IMR-90 (cell line): ENCODE data around the gene SYT6. TPM values are rescaled to one million over a fixed set of nuclear protein-coding genes. Genes with fewer than 3 reads are reported as not detected.

ENCODE experiments used
- ATAC-seq: fragments of 200-7000 bp; cut with Tn5 transposase; 2 replicates; pipeline ENCODE4 v1.9.1; 2020; ENCODE audit warnings: low read depth, mild to moderate bottlenecking, moderate library complexity
- BruUV-seq: library from RNA; stranded (reverse); fragments of 400-500 nt; replicated peaks from 2 replicates; lab custom pipeline; 2021; lab: Mats Ljungman, UMichigan
- CTCF ChIA-PET: fragments of 300-600 bp; formaldehyde crosslinking; extraction: SDS; loops from one replicate; lab custom pipeline; 2021; ENCODE audit warnings: antibody characterized with exemption; lab: Yijun Ruan, JAX
- POLR2A ChIA-PET: fragments of 300-600 bp; sonication (Branson Sonifier 250); formaldehyde crosslinking; loops from one replicate; lab custom pipeline; 2022; ENCODE audit warnings: antibody characterized with exemption; ENCODE audit not compliant: unreplicated experiment; lab: Charles Lee
- DNase-seq: peaks from one replicate; pipeline ENCODE4 v3.0.0; 2013
- H2AFZ ChIP-seq: replicated peaks from 2 replicates; pipeline ENCODE3; 2013; ENCODE audit warnings: low read length, mild to moderate bottlenecking; ENCODE audit not compliant: poor library complexity
- H2AK5ac ChIP-seq: 2 replicates; pipeline ENCODE4 v1.6.1; 2013; ENCODE audit warnings: low read depth, low read length, inconsistent platforms
- H2AK9ac ChIP-seq: replicated peaks from 2 replicates; pipeline ENCODE3; 2013; ENCODE audit warnings: mild to moderate bottlenecking, low read depth, low read length, moderate library complexity; ENCODE audit not compliant: poor library complexity
- H2BK120ac ChIP-seq: 2 replicates; pipeline ENCODE4 v1.6.1; 2013; ENCODE audit warnings: low read depth, low read length, inconsistent platforms
- H2BK15ac ChIP-seq: 3 replicates; pipeline ENCODE4 v1.6.1; 2013; ENCODE audit warnings: low read depth, low read length, inconsistent platforms
- H2BK20ac ChIP-seq: 2 replicates; pipeline ENCODE4 v1.6.1; 2013; ENCODE audit warnings: low read depth, mild to moderate bottlenecking, inconsistent platforms, low read length, moderate library complexity
- H2BK5ac ChIP-seq: 2 replicates; pipeline ENCODE4 v1.6.1; 2013; ENCODE audit warnings: mild to moderate bottlenecking, low read depth, low read length, inconsistent platforms; ENCODE audit not compliant: poor library complexity, severe bottlenecking
- H3K14ac ChIP-seq: replicated peaks from 2 replicates; pipeline ENCODE4 v1.6.1; 2013; ENCODE audit warnings: low read depth, low read length, inconsistent platforms
- H3K18ac ChIP-seq: 2 replicates; pipeline ENCODE4 v1.6.1; 2013; ENCODE audit warnings: low read depth, low read length, control low read depth
- H3K23ac ChIP-seq: 2 replicates; pipeline ENCODE4 v1.6.1; 2013; ENCODE audit warnings: low read depth, low read length, inconsistent platforms
- H3K27ac ChIP-seq: 2 replicates; pipeline ENCODE4 v1.5.1; 2013; ENCODE audit warnings: mild to moderate bottlenecking, control low read depth, low read length; ENCODE audit not compliant: insufficient read depth
- H3K27me3 ChIP-seq: 2 replicates; pipeline ENCODE4 v1.6.1; 2013; ENCODE audit warnings: low read length; ENCODE audit not compliant: control insufficient read depth, insufficient read depth
- H3K36me3 ChIP-seq: 2 replicates; pipeline ENCODE4 v1.6.1; 2013; ENCODE audit warnings: low read length, mixed read lengths; ENCODE audit not compliant: control insufficient read depth, insufficient read depth
- H3K4ac ChIP-seq: 2 replicates; pipeline ENCODE4 v1.6.1; 2013; ENCODE audit warnings: low read depth, low read length, inconsistent platforms
- H3K4me1 ChIP-seq: 2 replicates; pipeline ENCODE4 v1.6.1; 2013; ENCODE audit warnings: low read length, mixed read lengths; ENCODE audit not compliant: control insufficient read depth, insufficient read depth
- H3K4me2 ChIP-seq: 2 replicates; pipeline ENCODE4 v1.6.1; 2013; ENCODE audit warnings: low read depth, mild to moderate bottlenecking, control low read depth, low read length, moderate library complexity
- H3K4me3 ChIP-seq: 2 replicates; pipeline ENCODE4 v1.5.1; 2013; ENCODE audit warnings: low read depth, mild to moderate bottlenecking, control low read depth, low read length, moderate library complexity; ENCODE audit not compliant: insufficient read depth
- H3K56ac ChIP-seq: 2 replicates; pipeline ENCODE4 v1.6.1; 2013; ENCODE audit warnings: low read length, inconsistent platforms; ENCODE audit not compliant: insufficient read depth; ENCODE audit errors: extremely low read depth
- H3K79me1 ChIP-seq, 2 experiments: 2 replicates each; pipeline ENCODE4 v1.6.1; 2013; ENCODE audit warnings: low read length in 2 of 2, inconsistent platforms in 1 of 2, low read depth in 1 of 2
- H3K9ac ChIP-seq: 2 replicates; pipeline ENCODE4 v1.6.1; 2013; ENCODE audit warnings: low read depth, low read length, control low read depth
- H3K9me1 ChIP-seq: 2 replicates; pipeline ENCODE4 v1.6.1; 2013; ENCODE audit warnings: low read length, inconsistent platforms; ENCODE audit not compliant: insufficient read depth
- H3K9me3 ChIP-seq: 2 replicates; pipeline ENCODE4 v1.6.1; 2013; ENCODE audit warnings: low read length; ENCODE audit not compliant: control insufficient read depth, insufficient read depth
- H4K20me1 ChIP-seq: 2 replicates; pipeline ENCODE4 v1.6.1; 2013; ENCODE audit warnings: low read length, inconsistent platforms; ENCODE audit not compliant: insufficient read depth
- H4K5ac ChIP-seq: 2 replicates; pipeline ENCODE4 v1.6.1; 2013; ENCODE audit warnings: mild to moderate bottlenecking, low read depth, low read length, control low read depth
- H4K8ac ChIP-seq, 2 experiments: 2 replicates each; pipeline ENCODE4 v1.6.1; 2013; ENCODE audit warnings: low read depth in 2 of 2, low read length in 2 of 2, control low read depth in 1 of 2, inconsistent platforms in 1 of 2
- H4K91ac ChIP-seq: 2 replicates; pipeline ENCODE4 v1.6.1; 2013; ENCODE audit warnings: low read depth, low read length, inconsistent platforms; ENCODE audit not compliant: insufficient read depth
- BHLHE40 ChIP-seq: fragments of 150-350 bp; IDR thresholded peaks from 2 replicates; pipeline ENCODE4 v1.6.1; 2016; ENCODE audit warnings: mild to moderate bottlenecking, low read depth, low read length
- CEBPB ChIP-seq: IDR thresholded peaks from 2 replicates; pipeline ENCODE4 v1.6.1; 2012; ENCODE audit warnings: low read depth, low read length, improper control_type of control experiment
- CHD1 ChIP-seq: IDR thresholded peaks from 2 replicates; pipeline ENCODE4 v1.6.1; 2012; ENCODE audit warnings: low read depth, low read length, improper control_type of control experiment
- FOS ChIP-seq: fragments of 150-350 bp; IDR thresholded peaks from 2 replicates; pipeline ENCODE4 v1.6.1; 2016; ENCODE audit warnings: low read depth, low read length
- MAZ ChIP-seq: IDR thresholded peaks from 2 replicates; pipeline ENCODE4 v1.6.1; 2012; ENCODE audit warnings: low read depth, mild to moderate bottlenecking, low read length, improper control_type of control experiment, moderate library complexity, borderline replicate concordance
- MXI1 ChIP-seq: IDR thresholded peaks from 2 replicates; pipeline ENCODE4 v1.6.1; 2012; ENCODE audit warnings: low read depth, mild to moderate bottlenecking, low read length, moderate library complexity, borderline replicate concordance
- NFE2L2 ChIP-seq: fragments of 150-350 bp; IDR thresholded peaks from 2 replicates; pipeline ENCODE4 v1.6.1; 2016; ENCODE audit warnings: low read depth, mild to moderate bottlenecking, low read length
- RAD21 ChIP-seq: IDR thresholded peaks from 2 replicates; pipeline ENCODE4 v1.6.1; 2012; ENCODE audit warnings: low read length, improper control_type of control experiment
- RCOR1 ChIP-seq: IDR thresholded peaks from 2 replicates; pipeline ENCODE4 v1.6.1; 2012; ENCODE audit warnings: mild to moderate bottlenecking, low read length, improper control_type of control experiment; ENCODE audit not compliant: insufficient replicate concordance
- RFX5 ChIP-seq: IDR thresholded peaks from 2 replicates; pipeline ENCODE4 v1.8.0; 2012; ENCODE audit warnings: low read depth, mild to moderate bottlenecking, low read length, moderate library complexity
- SMC3 ChIP-seq: fragments of 150-350 bp; IDR thresholded peaks from 2 replicates; pipeline ENCODE4 v1.6.1; 2016; ENCODE audit warnings: low read depth, mild to moderate bottlenecking, antibody characterized with exemption, low read length, moderate library complexity
- WGBS, 2 experiments: methylation state at CpG; one replicate each; pipeline versions ENCODE4 v1.1.5 to v1.1.7; 2013; ENCODE audit warnings: missing lambda C conversion rate in 2 of 2; ENCODE audit not compliant: insufficient read length in 1 of 2; ENCODE audit errors: extremely low coverage in 2 of 2; 5-methylcytosine and 5-hydroxymethylcytosine counted together
- dilution Hi-C: fragments of 300-500 bp; cut with HindIII; formaldehyde crosslinking; loops from one replicate; pipeline ENCODE4 v1.14.3; 2018; ENCODE audit warnings: low sequenced_read_pairs; ENCODE audit not compliant: unreplicated experiment
- in situ Hi-C: fragments of 300-500 bp; cut with MboI; formaldehyde crosslinking; loops from 3 replicates; pipeline ENCODE4 v1.14.3; 2019; ENCODE audit warnings: low sequenced_read_pairs, inconsistent platforms, mixed read lengths
- intact Hi-C: fragments of 100-400 bp; cut with micrococcal nuclease; formaldehyde crosslinking; loops from 2 replicates; pipeline ENCODE4 v1.10.0; 2022
- polyA plus RNA-seq, 3 experiments: library from polyadenylated mRNA; depleted of rRNA; stranded (reverse); fragments of >200 nt; gene quantifications; 2 replicates each; pipeline ENCODE4 v1.2.3, GENCODE V29; 2012; ENCODE audit warnings: low replicate concordance in 1 of 3
- total RNA-seq: library from RNA; depleted of rRNA; stranded (reverse); fragments of >200 nt; gene quantifications from 2 replicates; pipeline ENCODE4 v1.2.3, GENCODE V29; 2012
- TF ChIP-seq, protein P1 (sequence below): conservative IDR thresholded peaks from 2 replicates; pipeline ENCODE4 v1.5.1; 2012; ENCODE audit warnings: mild to moderate bottlenecking, low read depth, low read length, improper control_type of control experiment
- TF ChIP-seq, protein P2 (sequence below): fragments of 150-350 bp; IDR thresholded peaks from 2 replicates; pipeline ENCODE4 v1.6.1; 2016; ENCODE audit warnings: low read depth, mild to moderate bottlenecking, low read length, moderate library complexity, borderline replicate concordance
- TF ChIP-seq, protein P3 (sequence below): fragments of 150-350 bp; IDR thresholded peaks from 2 replicates; pipeline ENCODE4 v1.6.1; 2017; ENCODE audit warnings: mild to moderate bottlenecking, antibody characterized with exemption, low read length, low read depth

Gene SYT6
- total and polyA plus RNA-seq, 2 of the 4 experiments (the other 2 are of a cell fraction) = not detected

DNA sequence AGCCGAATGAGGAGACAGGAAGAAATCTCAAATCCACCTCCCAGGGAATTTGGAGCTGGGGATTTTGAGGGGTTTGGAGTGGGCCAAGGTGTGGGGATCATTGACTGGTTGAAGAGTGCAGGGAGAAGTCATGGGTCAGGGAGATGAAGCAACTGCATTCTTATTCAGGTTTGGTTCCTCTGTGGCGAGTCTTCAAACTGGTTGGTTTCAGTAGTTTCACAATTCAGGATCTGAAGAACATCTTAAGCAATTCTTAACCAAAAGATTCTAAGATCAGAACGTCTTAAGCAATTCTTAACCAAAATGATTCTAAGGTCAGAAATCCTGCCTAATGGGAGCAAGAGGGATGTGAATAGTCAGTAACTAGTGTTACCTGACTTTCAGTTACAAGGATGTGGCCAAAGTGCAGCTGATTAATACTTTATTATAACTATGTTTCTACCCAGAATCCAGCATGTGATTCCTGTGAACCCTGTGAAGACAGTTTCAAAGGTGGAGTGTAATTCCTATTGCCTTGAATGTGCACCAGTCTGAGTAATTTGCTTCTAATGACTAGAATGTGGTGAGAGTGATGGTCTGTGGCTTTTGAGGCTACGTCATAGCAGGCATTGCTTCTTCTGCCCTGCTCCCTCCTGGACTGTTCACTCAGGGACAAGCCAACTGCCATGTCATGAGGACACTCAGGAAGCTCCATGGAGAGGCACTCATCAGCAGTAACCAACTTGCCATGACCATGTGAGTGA, 113.2 kb downstream of the SYT6 start:
- Histone ChIP-seq H3K9me3 (no peaks in the 10 kb centered on the region), H4K20me1 (no peaks in the 10 kb centered on the region), H2BK20ac (no peak overlapping the region), H3K27ac (no peak overlapping the region), H3K56ac (no peak overlapping the region), H2AK9ac (no peak overlapping the region), H3K14ac (no peak overlapping the region), H3K23ac (no peak overlapping the region), H2BK120ac (no peak overlapping the region), H2AFZ (no peak overlapping the region), H2AK5ac (no peak overlapping the region), H3K18ac (no peak overlapping the region), H3K79me1 (no peaks in the 10 kb centered on the region), H2BK5ac (no peak overlapping the region), H3K9ac (no peak overlapping the region), H4K8ac (no peak overlapping the region), H3K4me2 (no peak overlapping the region), H2BK15ac (no peak overlapping the region), H3K36me3 (no peaks in the 10 kb centered on the region), H3K9me1 (no peaks in the 10 kb centered on the region), H3K4me1 (no peaks in the 10 kb centered on the region), H3K27me3 (peaks cover 27% of the 10 kb centered on the region), H3K4me3 (no peak overlapping the region), H4K5ac (no peak overlapping the region), H3K4ac (no peak overlapping the region), H4K91ac (no peak overlapping the region)
- 0% methylated on average over 1 of the region's 4 CpGs; no CpG with 5 or more reads in 1 of the 2 experiments for WGBS, 2 experiments
- BruUV-seq = no TSS peak
- CTCF ChIA-PET = interaction anchor here (0.6 to 1.0 kb wide), 2 partner anchors 242 to 905 kb away, joined by 3 read pairs; no protein-coding TSS in a partner anchor
- dilution Hi-C loops (no loop called here), in situ Hi-C loops (no loop called here), intact Hi-C loops (no loop called here)
- DNase-seq (no peak), ATAC-seq (no peak)
- POLR2A ChIA-PET = no interaction called here
- no peak for TF ChIP-seq NFE2L2
- TF ChIP-seq CEBPB = no peak
- no peak for TF ChIP-seq BHLHE40
- TF ChIP-seq, protein P1, sequence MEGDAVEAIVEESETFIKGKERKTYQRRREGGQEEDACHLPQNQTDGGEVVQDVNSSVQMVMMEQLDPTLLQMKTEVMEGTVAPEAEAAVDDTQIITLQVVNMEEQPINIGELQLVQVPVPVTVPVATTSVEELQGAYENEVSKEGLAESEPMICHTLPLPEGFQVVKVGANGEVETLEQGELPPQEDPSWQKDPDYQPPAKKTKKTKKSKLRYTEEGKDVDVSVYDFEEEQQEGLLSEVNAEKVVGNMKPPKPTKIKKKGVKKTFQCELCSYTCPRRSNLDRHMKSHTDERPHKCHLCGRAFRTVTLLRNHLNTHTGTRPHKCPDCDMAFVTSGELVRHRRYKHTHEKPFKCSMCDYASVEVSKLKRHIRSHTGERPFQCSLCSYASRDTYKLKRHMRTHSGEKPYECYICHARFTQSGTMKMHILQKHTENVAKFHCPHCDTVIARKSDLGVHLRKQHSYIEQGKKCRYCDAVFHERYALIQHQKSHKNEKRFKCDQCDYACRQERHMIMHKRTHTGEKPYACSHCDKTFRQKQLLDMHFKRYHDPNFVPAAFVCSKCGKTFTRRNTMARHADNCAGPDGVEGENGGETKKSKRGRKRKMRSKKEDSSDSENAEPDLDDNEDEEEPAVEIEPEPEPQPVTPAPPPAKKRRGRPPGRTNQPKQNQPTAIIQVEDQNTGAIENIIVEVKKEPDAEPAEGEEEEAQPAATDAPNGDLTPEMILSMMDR = no peak
- TF ChIP-seq, protein P2, sequence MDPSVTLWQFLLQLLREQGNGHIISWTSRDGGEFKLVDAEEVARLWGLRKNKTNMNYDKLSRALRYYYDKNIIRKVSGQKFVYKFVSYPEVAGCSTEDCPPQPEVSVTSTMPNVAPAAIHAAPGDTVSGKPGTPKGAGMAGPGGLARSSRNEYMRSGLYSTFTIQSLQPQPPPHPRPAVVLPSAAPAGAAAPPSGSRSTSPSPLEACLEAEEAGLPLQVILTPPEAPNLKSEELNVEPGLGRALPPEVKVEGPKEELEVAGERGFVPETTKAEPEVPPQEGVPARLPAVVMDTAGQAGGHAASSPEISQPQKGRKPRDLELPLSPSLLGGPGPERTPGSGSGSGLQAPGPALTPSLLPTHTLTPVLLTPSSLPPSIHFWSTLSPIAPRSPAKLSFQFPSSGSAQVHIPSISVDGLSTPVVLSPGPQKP = no peak
- no peak for TF ChIP-seq RFX5
- TF ChIP-seq, protein P3, sequence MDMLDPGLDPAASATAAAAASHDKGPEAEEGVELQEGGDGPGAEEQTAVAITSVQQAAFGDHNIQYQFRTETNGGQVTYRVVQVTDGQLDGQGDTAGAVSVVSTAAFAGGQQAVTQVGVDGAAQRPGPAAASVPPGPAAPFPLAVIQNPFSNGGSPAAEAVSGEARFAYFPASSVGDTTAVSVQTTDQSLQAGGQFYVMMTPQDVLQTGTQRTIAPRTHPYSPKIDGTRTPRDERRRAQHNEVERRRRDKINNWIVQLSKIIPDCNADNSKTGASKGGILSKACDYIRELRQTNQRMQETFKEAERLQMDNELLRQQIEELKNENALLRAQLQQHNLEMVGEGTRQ = no peak
- no peak for TF ChIP-seq MAZ
- TF ChIP-seq MXI1 = no peak
- no peak for TF ChIP-seq CHD1
- TF ChIP-seq RAD21 = no peak
- no peak for TF ChIP-seq FOS
- no peak for TF ChIP-seq SMC3
- TF ChIP-seq RCOR1 = no peak
